Suprapubic skin (tissue), 4 donors: ENCODE data around the gene ANKRD22. TPM values are rescaled to one million over a fixed set of nuclear protein-coding genes. Genes with fewer than 3 reads are reported as not detected.

ENCODE experiments used
- DNase-seq, 2 donors: peaks; one replicate each; pipeline ENCODE4 v3.0.0-alpha.2; 2019; ENCODE audit warnings: low spot score in 2 of 2
- H3K27ac ChIP-seq: fragments of 200-600 bp; sonication (generic); one replicate; pipeline ENCODE4 v1.5.1; 2019
- H3K27me3 ChIP-seq: fragments of 200-600 bp; sonication (generic); one replicate; pipeline ENCODE4 v1.5.1; 2019
- H3K36me3 ChIP-seq: fragments of 200-600 bp; sonication (generic); one replicate; pipeline ENCODE4 v1.5.1; 2019
- H3K4me1 ChIP-seq: fragments of 200-600 bp; sonication (generic); one replicate; pipeline ENCODE4 v1.5.1; 2019
- H3K4me3 ChIP-seq: fragments of 200-600 bp; sonication (generic); one replicate; pipeline ENCODE4 v1.5.1; 2019; ENCODE audit warnings: mild to moderate bottlenecking
- H3K9me3 ChIP-seq: fragments of 200-600 bp; sonication (generic); one replicate; pipeline ENCODE4 v1.5.1; 2019
- CTCF ChIP-seq, 2 donors: fragments of 200-600 bp in 1 of 2; fragments of 450-650 bp in 1 of 2; sonication (generic) in 1 of 2; IDR thresholded peaks; one replicate each; pipeline ENCODE4 v1.5.1; 2016 to 2019; ENCODE audit warnings: antibody characterized with exemption in 2 of 2, mild to moderate bottlenecking in 1 of 2, moderate library complexity in 1 of 2
- EP300 ChIP-seq: sonication (generic); formaldehyde crosslinking; IDR thresholded peaks from one replicate; pipeline ENCODE4 v1.6.1; 2017; ENCODE audit warnings: antibody characterized with exemption
- POLR2A ChIP-seq, 2 donors: fragments of 450-650 bp; IDR thresholded peaks; one replicate each; pipeline ENCODE4 v1.6.1; 2017; ENCODE audit warnings: antibody characterized with exemption in 2 of 2, mild to moderate bottlenecking in 2 of 2, moderate library complexity in 2 of 2
- POLR2AphosphoS5 ChIP-seq, 3 donors: sonication (generic); formaldehyde crosslinking; IDR thresholded peaks; one replicate each; pipeline ENCODE4 v1.6.1; 2017; ENCODE audit warnings: antibody characterized with exemption in 3 of 3
- WGBS: methylation state at CpG from one replicate; pipeline ENCODE4 v1.1.5; 2018; 5-methylcytosine and 5-hydroxymethylcytosine counted together
- total RNA-seq, 4 donors: library from RNA; depleted of rRNA; stranded (reverse); fragments of >200 nt; gene quantifications; one replicate each; pipeline ENCODE4 v1.1.0, GENCODE V29; 2016

ANKRD22 gene
- total RNA-seq, 4 donors from 2014 or later: 19.6 to 30.1 (median 29.3) TPM

GRCh38 chr10:88792661-88793060 is 59.0 kb downstream of the ANKRD22 start:
- H3K36me3 ChIP-seq: no peaks in the 10 kb centered on the region
- no peaks in the 10 kb centered on the region for H3K9me3 ChIP-seq
- no peak for TF ChIP-seq EP300
- no peak for TF ChIP-seq POLR2AphosphoS5 (IDR thresholded peaks at IDR 0.05)
- no peak for TF ChIP-seq POLR2A (IDR thresholded peaks at IDR 0.05)
- no peak for TF ChIP-seq CTCF (IDR thresholded peaks at IDR 0.05)
- no peaks in the 10 kb centered on the region for H3K27me3 ChIP-seq
- DNase-seq: no peak
- WGBS: 83% methylated on average over 4 of the region's 4 CpGs
- H3K4me1 ChIP-seq: no peaks in the 10 kb centered on the region
- H3K27ac ChIP-seq: no peak overlapping the region
- H3K4me3 ChIP-seq: no peak overlapping the region

GRCh38 chr10:88791924-88792323 is 59.7 kb downstream of the ANKRD22 start:
- Histone ChIP-seq H3K4me3 (no peak overlapping the region), H3K27me3 (no peaks in the 10 kb centered on the region), H3K36me3 (no peaks in the 10 kb centered on the region), H3K27ac (no peak overlapping the region), H3K9me3 (no peaks in the 10 kb centered on the region), H3K4me1 (no peaks in the 10 kb centered on the region)
- 59% methylated on average over 2 of the region's 2 CpGs for WGBS
- TF ChIP-seq POLR2AphosphoS5 (IDR thresholded peaks at IDR 0.05) (no peak), CTCF (IDR thresholded peaks at IDR 0.05) (peak in 1 of 2 donors; percentile 25)
- DNase-seq: no peak

GRCh38 chr10:88788924-88789323 is 62.7 kb downstream of the ANKRD22 start:
- H3K27ac ChIP-seq: no peak overlapping the region
- no peaks in the 10 kb centered on the region for H3K9me3 ChIP-seq
- TF ChIP-seq CTCF (IDR thresholded peaks at IDR 0.05) (no peak), EP300 (no peak), POLR2AphosphoS5 (IDR thresholded peaks at IDR 0.05) (no peak)
- H3K27me3 ChIP-seq: no peaks in the 10 kb centered on the region
- no peak for DNase-seq
- H3K36me3 ChIP-seq: no peaks in the 10 kb centered on the region
- H3K4me1 ChIP-seq: no peaks in the 10 kb centered on the region
- no peak overlapping the region for H3K4me3 ChIP-seq

GRCh38 chr10:88787463-88787862 is 64.2 kb downstream of the ANKRD22 start:
- Histone ChIP-seq H3K27ac (no peak overlapping the region), H3K36me3 (no peaks in the 10 kb centered on the region), H3K27me3 (no peaks in the 10 kb centered on the region), H3K4me3 (no peak overlapping the region), H3K9me3 (no peaks in the 10 kb centered on the region), H3K4me1 (no peaks in the 10 kb centered on the region)
- DNase-seq: no peak
- 46% methylated on average over 5 of the region's 5 CpGs for WGBS
- TF ChIP-seq EP300 (no peak), CTCF (IDR thresholded peaks at IDR 0.05) (no peak), POLR2AphosphoS5 (IDR thresholded peaks at IDR 0.05) (no peak), POLR2A (IDR thresholded peaks at IDR 0.05) (no peak)

GRCh38 chr10:88786032-88786770 is 65.4 kb downstream of the ANKRD22 start:
- H3K4me1 ChIP-seq: no peaks in the 10 kb centered on the region
- no peaks in the 10 kb centered on the region for H3K36me3 ChIP-seq
- no peak overlapping the region for H3K4me3 ChIP-seq
- WGBS: 78% methylated on average over 10 of the region's 10 CpGs
- no peak overlapping the region for H3K27ac ChIP-seq
- DNase-seq: no peak
- no peaks in the 10 kb centered on the region for H3K9me3 ChIP-seq
- TF ChIP-seq POLR2AphosphoS5 (IDR thresholded peaks at IDR 0.05): no peak
- TF ChIP-seq POLR2A (IDR thresholded peaks at IDR 0.05): no peak
- TF ChIP-seq CTCF (IDR thresholded peaks at IDR 0.05): no peak
- TF ChIP-seq EP300: no peak
- H3K27me3 ChIP-seq: no peaks in the 10 kb centered on the region
